ENCODE data around the gene AP3S1.
"Not testable (repeated sequence)": the region's sequence is repeated elsewhere in the genome, so short reads cannot be mapped to it uniquely, and the experiment has no call there.

GRCh38 chr5:115808066-115808465, 33.7 kb upstream of the AP3S1 start:
- TF ChIP-seq CTCF, POLR2A (IDR thresholded peaks at IDR 0.05): not testable (repeated sequence)
